GM12865 (cell line): ENCODE measurements around the gene TLL2.

Experiments
- DNase-seq: peaks from one replicate; pipeline ENCODE4 v3.0.0; 2010; ENCODE audit warnings: low read depth
- H3K4me3 ChIP-seq: 2 replicates; pipeline ENCODE4 v1.5.1; 2011; ENCODE audit warnings: mild to moderate bottlenecking, low read depth, low read length, control low read depth
- CTCF ChIP-seq: IDR thresholded peaks from 2 replicates; pipeline ENCODE4 v1.5.1; 2011; ENCODE audit warnings: low read length, control low read depth, low read depth, inconsistent platforms; ENCODE audit not compliant: insufficient read depth; ENCODE audit errors: missing control alignments

Gene TLL2

GRCh38 chr10:96410296-96410695, 103.4 kb downstream of the TLL2 start:
- DNase-seq: no peak
- no peak for TF ChIP-seq CTCF
- H3K4me3 ChIP-seq: no peak overlapping the region

DNA sequence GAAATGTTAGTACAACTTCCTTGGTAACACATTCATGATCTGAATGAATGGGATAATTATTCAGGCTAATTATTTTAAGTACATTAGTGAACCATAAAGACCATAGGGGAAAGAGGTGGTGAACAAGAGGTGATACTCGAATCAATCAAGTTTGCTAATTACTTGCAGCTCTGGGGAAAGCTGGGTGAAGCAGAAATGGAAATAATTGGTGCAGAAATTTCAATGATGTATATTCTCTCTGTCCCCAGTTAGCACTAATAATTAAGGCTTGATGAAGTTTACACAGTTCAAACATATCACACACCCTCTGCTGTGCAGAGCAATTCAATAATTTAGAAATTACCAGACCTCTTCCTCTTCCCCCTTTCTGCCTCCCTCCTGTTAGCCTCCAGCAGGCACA, 105.5 kb downstream of the TLL2 start:
- no peak for DNase-seq

DNA sequence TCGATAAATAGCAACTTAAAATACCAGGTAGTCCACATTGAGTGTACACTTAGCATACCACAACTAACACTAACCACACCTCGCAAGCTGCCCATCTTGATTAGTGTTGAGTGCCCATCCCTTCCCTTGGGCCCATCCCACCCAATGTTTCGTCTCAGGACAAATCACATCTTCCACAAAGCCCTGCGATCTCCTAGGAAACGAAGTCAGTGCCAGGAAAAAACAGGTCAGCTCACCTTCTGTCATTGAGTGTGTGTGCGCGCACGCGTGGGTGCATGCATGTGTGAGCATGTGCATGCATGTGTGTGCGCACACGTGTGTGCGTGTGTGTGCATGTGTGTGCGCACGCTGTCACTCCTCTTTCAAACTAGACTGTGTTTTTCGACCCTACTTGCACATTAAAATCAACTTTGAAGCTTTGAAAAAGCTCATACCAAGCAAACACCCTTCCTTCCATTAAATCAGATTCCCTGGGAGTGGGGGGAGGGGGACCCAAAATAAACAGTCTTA, 106.1 kb downstream of the TLL2 start:
- no peak for DNase-seq
- no peak for TF ChIP-seq CTCF
- no peak overlapping the region for H3K4me3 ChIP-seq

More for the DNA sequence above, 105.5 kb downstream of the TLL2 start:
- H3K4me3 ChIP-seq: no peak overlapping the region
- TF ChIP-seq CTCF: no peak

DNA sequence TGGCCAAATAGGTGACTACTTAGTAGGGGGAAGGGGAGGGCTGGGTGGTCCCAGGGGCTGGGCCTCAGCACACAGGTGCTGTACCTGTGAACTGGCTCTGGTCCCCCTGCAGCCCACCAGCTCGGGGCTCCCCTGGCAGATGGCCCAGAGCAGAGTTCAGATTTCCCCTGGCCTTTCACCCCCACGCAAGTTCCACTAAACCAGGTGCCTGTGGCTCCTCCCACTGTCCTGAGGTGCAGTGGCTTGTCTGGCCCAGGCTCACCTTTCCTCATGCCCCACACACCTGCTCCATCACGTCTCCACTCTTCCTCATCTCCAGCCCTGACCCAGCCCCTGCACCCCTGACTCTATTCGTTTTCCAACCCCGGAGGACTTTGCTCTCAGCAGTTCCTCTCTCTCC, 107.6 kb downstream of the TLL2 start:
- no peak overlapping the region for H3K4me3 ChIP-seq
- TF ChIP-seq CTCF: no peak
- DNase-seq: no peak

DNA sequence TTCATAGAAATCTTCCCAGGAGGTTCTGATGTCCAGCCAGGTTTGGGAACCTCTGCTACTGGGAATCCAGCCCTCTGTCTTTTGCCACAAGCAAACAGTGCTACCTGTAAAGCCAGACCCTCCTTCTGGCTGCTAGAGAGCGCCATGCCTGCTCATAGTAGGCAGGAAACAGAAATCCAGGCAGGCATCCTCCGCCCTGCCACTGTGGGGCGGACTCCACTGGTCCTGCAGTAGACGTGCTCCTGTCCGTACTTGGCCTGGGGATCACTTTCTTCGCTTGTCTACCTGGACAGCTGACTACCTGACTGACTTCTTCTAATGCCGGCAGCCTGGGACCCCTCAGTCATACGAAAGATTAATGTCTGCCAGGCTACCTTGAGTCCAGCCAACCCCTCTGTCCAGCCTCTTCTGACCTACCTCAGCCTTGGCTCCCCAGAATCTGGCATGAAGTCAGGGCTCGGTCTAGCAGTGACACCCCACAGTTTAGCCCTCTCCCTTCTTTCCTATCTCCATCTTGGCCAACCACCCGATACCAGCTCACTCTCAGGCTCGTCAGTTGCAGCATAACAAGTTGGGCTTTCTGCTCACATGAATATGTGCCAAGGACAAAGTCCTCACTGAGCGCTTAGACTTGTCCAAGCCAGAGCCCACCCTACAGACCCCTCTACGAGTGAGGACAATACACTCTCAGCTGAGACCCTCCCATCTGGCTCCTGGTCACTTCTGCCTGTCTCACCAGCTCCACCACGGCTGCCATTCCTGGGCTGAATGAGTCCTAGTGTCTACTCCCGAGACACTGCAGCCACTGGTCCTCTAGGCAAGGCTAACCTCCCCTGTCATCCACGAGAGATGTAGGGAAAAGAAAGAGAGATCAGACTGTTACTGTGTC, 111.1 kb downstream of the TLL2 start:
- H3K4me3 ChIP-seq: no peak overlapping the region
- no peak for TF ChIP-seq CTCF
- no peak for DNase-seq

- no peak overlapping the region for H3K4me3 ChIP-seq
- DNase-seq: no peak
- TF ChIP-seq CTCF: no peak
Measured at GRCh38 chr10:96401036-96401435, 112.7 kb downstream of the TLL2 start.
